AG10803 (cell line): Measurements from ENCODE around the gene ACAD10.

ENCODE experiments used
- DNase-seq: peaks from one replicate; pipeline ENCODE4 v3.0.0; 2010; ENCODE audit warnings: low read depth
- H3K4me3 ChIP-seq: 2 replicates; pipeline ENCODE4 v1.5.1; 2011; ENCODE audit warnings: mild to moderate bottlenecking, low read length, control low read depth
- TF ChIP-seq, protein P1 (sequence below): conservative IDR thresholded peaks from 2 replicates; pipeline ENCODE4 v1.5.1; 2011; ENCODE audit warnings: mild to moderate bottlenecking, low read length, control low read depth, inconsistent platforms

Gene ACAD10

DNA sequence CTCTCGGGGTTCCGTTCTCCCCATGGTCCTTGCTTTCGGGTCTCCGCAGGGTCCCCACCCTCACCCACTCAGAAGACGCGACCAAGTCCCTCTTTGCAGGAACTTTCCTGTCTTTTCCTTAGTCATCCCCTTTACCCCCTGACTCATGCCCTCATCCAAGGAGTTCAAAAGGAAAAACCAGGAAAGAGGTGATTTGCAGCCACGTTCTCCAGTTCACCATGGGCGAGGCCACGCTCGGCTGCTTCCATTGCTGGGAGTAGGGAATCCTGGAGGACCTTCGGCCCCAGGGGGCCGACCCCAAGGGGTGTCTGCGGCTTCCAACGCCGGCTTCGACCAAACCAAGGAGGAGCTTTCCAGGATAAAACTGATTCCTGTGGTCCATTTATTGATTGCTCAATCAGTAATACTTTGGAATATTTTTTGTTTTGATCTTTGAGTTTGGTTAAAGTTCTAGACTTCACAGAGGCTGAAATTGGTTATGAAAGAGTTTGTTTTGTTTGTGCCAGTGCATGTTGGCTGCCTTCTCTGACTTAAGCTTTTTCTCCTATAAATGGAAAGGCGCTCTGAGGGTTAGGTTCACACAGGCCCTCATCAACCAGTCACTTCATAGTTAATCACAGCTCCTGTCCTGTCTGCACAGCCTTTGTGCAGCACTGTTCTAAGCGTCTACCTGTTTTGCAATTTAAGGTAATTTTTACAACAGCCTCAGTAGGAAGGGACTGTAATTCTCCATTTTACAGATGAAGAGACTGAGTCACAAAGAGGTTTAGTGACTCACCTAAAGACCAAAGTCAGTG lies 81.7 kb downstream of the ACAD10 start:
- peak overlapping the region; percentile 68 for H3K4me3 ChIP-seq
- peak; percentile 32 for DNase-seq

DNA sequence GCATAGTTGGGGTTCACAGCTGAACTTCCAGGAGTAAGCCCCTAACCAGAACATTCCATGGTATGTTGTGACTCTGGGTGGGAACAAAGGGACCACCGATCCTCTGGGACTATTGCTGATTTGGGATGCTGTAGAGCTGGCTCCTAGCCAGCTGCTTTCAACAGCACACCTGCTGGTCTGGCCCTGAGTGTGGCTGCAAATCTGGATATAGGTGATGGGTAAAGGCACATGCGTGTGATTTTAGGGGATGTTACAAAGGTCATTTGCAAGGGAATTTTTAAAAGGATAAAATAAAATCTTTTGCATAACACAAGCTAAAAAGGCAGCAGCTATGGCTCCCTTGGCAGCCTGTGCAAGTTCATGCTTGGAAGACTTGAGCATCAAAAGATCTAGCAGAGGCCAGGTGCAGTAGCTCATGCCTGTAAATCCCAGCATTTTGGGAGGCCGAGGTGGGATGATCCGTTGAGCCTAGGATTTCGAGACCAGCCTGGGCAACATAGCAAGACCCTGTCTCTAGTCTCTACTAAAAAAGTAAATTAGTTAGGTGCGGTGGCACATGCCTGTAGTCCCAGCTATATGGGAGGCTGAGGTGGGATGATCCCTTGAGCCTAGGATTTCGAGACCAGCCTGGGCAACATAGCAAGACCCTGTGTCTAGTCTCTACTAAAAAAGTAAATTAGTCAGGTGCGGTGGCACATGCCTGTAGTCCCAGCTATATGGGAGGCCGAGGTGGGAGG lies 82.5 kb downstream of the ACAD10 start:
- no peak for DNase-seq
- peak overlapping the region; percentile 68; the same call in 1 of the 2 replicates for H3K4me3 ChIP-seq
- TF ChIP-seq, protein P1, sequence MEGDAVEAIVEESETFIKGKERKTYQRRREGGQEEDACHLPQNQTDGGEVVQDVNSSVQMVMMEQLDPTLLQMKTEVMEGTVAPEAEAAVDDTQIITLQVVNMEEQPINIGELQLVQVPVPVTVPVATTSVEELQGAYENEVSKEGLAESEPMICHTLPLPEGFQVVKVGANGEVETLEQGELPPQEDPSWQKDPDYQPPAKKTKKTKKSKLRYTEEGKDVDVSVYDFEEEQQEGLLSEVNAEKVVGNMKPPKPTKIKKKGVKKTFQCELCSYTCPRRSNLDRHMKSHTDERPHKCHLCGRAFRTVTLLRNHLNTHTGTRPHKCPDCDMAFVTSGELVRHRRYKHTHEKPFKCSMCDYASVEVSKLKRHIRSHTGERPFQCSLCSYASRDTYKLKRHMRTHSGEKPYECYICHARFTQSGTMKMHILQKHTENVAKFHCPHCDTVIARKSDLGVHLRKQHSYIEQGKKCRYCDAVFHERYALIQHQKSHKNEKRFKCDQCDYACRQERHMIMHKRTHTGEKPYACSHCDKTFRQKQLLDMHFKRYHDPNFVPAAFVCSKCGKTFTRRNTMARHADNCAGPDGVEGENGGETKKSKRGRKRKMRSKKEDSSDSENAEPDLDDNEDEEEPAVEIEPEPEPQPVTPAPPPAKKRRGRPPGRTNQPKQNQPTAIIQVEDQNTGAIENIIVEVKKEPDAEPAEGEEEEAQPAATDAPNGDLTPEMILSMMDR = no peak

More for the DNA sequence above, 81.7 kb downstream of the ACAD10 start:
- TF ChIP-seq, protein P1 = no peak

DNA sequence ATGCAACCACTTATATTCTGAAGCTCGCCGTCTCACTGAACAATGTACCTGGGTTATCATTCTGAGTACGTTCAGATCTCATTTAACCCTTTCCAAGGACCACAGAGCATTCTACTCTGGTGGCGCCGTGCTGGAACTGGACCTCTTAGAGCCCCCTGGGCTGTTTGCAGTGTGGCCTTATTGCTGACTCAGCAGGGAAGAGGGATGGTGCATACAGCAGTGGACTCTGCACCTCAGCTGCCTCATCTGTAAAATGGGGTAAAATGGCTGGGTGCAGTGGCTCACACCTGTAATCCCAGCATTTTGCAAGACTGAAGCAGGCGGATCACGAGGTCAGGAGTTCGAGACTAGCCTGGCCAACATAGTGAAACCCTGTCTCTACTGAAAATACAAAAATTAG lies 83.7 kb downstream of the ACAD10 start:
- TF ChIP-seq, protein P1 = no peak

DNA sequence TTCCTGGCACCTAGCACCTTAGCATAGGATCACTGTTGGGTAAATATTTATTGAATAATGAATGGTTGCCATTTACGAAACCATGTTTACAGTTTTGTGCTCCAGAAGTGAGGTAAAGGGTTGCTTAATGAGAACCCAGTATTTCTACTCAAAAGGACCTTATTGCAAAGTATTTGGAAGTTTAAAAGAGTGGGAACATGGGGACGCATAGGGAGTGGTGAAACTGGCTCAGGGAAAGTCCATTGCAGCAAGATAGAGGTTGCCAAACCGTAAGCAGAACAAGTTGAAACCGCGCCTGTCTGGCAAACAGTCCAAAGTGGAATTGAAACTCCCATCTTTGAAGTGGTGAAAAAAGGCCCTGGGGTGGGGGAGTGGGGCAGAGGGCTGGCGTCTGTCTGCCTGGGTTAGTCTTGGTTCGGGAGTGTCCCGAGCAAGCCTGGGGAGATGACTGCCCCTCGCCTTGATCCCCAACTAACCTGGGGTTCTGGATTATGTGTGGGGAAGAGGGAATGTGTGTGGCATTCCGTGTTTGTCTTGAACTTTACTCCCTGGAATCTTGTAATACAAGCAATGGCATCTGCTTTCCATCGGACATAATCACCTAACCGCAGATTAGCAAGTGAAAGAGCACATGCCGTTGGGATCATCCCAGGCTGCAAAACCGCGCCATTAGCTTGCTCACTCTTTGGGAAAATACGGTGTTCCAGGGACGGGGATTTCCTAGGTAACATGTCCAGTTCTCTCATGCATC lies 88.1 kb downstream of the ACAD10 start:
- DNase-seq = peak; percentile 90
- H3K4me3 ChIP-seq = peak overlapping the region; percentile 14

More for the DNA sequence above, 83.7 kb downstream of the ACAD10 start:
- H3K4me3 ChIP-seq = no peak overlapping the region
- DNase-seq = no peak

DNA sequence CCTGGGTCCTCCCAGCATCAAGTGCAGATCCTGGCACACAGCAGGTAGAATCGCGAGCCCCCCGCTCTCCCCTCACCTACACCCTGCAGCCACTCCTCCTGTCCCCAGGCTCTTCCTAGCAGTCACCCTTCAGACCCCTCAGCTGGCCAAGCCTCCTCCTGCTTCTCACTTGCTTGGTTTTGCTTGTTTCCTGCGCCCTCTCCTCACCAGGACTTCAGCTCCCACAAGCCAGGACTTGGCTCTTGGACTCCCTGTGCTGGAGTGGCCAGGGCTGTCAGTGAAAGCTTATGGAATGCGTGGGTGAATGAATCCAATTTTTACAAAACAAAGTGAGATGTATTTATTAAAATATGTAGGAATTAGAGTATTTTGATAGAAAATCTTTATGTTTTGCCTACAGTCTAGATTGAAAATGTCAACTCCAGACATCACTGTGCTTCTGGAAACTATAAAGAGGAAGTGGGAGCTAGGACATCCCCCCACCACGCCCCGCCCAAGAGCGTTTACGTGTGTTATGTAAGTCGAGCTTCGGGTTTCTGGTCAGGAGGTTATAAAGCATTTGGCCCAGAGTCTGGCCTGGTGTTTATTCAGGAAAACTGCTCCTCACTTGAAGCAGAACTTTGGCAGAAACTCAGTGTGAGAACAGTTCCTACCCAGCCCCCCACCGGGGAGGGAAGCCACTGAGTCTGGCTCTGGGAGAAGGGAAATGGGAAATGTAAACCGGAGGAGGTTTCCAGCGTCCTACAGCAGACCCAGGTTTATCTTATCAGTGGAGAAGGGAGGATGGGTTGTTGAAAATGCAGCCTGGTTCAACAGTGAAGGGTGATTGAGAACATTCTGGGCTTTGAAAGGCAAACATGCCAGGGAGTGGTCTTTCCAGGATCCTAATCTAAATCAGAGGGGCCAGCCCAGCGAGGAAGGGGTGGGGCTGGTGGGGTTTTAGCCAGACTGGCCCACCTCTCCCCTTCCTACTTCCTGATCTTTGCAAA lies 89.6 kb downstream of the ACAD10 start:
- H3K4me3 ChIP-seq = no peak overlapping the region
- DNase-seq = no peak
- TF ChIP-seq, protein P1 = no peak

More for the DNA sequence above, 88.1 kb downstream of the ACAD10 start:
- TF ChIP-seq, protein P1 = no peak

DNA sequence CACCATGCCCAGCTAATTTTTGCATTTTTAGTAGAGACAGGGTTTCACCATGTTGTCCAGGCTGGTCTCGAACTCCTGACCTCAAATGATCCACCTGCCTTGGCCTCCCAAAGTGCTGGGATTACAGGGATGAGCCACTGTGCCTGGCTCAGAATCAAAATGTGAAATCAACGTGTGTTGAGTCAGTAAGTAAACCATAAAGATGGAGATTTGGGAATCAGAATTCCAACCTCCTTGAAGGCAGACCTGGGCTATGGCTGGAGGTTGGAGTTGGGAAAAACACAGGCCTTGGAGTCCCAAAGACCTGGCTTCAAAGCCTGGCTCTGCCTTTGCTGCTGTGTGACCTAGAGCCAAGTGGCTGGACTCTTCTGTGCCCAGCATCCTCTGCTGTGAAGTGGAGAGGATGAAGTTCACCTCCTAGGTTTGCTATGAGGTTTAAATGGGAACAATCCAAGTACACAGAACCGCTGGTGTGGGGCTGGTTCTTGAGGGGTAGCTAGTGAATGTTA lies 91.0 kb downstream of the ACAD10 start:
- no peak for DNase-seq
- no peak overlapping the region for H3K4me3 ChIP-seq
- TF ChIP-seq, protein P1 = no peak
